ENCODE results near the gene ADGRL3.

DNA sequence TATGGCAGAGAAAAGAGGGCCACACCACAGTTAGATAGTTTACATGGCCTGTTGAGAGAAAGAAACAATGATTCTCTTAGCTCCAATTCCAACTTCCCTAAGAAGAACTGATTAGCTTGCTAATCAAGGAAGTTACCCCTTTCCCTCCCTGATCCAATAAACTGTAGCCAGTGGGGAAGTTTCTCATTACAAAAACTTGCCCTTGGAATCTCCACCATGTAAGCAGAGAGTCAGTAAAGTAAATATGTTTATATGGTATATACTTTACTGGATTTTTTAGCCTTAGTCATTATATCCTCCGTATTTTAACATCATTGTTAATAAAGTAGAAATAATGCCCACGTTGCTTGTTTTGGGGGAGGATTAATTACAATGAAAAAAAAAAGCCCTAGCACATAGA lies 7.7 kb upstream of the ADGRL3 start:
- TF ChIP-seq, protein P1, sequence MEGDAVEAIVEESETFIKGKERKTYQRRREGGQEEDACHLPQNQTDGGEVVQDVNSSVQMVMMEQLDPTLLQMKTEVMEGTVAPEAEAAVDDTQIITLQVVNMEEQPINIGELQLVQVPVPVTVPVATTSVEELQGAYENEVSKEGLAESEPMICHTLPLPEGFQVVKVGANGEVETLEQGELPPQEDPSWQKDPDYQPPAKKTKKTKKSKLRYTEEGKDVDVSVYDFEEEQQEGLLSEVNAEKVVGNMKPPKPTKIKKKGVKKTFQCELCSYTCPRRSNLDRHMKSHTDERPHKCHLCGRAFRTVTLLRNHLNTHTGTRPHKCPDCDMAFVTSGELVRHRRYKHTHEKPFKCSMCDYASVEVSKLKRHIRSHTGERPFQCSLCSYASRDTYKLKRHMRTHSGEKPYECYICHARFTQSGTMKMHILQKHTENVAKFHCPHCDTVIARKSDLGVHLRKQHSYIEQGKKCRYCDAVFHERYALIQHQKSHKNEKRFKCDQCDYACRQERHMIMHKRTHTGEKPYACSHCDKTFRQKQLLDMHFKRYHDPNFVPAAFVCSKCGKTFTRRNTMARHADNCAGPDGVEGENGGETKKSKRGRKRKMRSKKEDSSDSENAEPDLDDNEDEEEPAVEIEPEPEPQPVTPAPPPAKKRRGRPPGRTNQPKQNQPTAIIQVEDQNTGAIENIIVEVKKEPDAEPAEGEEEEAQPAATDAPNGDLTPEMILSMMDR (IDR thresholded peaks at IDR 0.05) = no peak
- TF ChIP-seq EP300 (IDR thresholded peaks at IDR 0.05) (no peak), POLR2A (IDR thresholded peaks at IDR 0.05) (no peak)
